ENCODE data around the gene FOXE3.

DNA sequence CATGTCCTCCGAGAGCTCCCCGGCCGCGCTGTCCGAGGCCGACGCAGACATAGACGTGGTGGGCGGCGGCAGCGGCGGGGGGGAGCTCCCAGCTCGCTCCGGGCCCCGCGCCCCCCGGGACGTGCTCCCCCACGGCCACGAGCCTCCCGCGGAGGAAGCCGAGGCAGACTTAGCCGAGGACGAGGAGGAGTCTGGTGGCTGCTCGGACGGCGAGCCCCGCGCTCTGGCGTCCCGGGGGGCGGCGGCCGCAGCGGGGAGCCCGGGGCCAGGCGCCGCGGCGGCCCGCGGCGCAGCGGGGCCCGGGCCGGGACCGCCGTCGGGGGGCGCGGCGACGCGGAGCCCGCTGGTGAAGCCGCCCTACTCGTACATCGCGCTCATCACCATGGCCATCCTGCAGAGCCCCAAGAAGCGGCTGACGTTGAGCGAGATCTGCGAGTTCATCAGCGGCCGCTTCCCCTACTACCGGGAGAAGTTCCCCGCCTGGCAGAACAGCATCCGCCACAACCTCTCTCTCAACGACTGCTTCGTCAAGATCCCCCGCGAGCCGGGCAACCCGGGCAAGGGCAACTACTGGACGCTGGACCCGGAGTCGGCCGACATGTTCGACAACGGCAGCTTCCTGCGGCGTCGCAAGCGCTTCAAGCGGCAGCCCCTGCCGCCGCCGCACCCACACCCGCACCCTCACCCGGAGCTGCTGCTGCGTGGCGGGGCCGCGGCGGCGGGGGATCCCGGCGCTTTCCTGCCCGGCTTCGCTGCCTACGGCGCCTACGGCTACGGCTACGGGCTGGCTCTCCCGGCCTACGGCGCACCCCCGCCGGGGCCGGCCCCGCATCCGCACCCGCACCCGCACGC lies 22.3 kb downstream of the FOXE3 start:
- TF ChIP-seq, protein P1, sequence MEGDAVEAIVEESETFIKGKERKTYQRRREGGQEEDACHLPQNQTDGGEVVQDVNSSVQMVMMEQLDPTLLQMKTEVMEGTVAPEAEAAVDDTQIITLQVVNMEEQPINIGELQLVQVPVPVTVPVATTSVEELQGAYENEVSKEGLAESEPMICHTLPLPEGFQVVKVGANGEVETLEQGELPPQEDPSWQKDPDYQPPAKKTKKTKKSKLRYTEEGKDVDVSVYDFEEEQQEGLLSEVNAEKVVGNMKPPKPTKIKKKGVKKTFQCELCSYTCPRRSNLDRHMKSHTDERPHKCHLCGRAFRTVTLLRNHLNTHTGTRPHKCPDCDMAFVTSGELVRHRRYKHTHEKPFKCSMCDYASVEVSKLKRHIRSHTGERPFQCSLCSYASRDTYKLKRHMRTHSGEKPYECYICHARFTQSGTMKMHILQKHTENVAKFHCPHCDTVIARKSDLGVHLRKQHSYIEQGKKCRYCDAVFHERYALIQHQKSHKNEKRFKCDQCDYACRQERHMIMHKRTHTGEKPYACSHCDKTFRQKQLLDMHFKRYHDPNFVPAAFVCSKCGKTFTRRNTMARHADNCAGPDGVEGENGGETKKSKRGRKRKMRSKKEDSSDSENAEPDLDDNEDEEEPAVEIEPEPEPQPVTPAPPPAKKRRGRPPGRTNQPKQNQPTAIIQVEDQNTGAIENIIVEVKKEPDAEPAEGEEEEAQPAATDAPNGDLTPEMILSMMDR (IDR thresholded peaks at IDR 0.05 in 2 of 3, conservative IDR thresholded peaks at IDR 0.05 in 1 of 3; ENCODE audit: insufficient read depth in 2 of 3, low read depth in 1 of 3, low read length in 3 of 3), result no peak
- TF ChIP-seq NCOA1 (IDR thresholded peaks at IDR 0.05; ENCODE audit: low read depth) (no peak), NCOA2 (IDR thresholded peaks at IDR 0.05; ENCODE audit: partially characterized antibody in 2 of 2) (no peak), ZMIZ1 (IDR thresholded peaks at IDR 0.05; ENCODE audit: low read depth in 2 of 2, low read length in 2 of 2) (no peak), SAFB (IDR thresholded peaks at IDR 0.05; ENCODE audit: borderline replicate concordance, low read depth, low read length) (no peak), USF2 (CRISPR knock-in tag; IDR thresholded peaks at IDR 0.05) (no peak), EP300 (IDR thresholded peaks at IDR 0.05; ENCODE audit: low read length) (no peak), SP1 (CRISPR knock-in tag; IDR thresholded peaks at IDR 0.05) (no peak)
- TF ChIP-seq, protein P2, sequence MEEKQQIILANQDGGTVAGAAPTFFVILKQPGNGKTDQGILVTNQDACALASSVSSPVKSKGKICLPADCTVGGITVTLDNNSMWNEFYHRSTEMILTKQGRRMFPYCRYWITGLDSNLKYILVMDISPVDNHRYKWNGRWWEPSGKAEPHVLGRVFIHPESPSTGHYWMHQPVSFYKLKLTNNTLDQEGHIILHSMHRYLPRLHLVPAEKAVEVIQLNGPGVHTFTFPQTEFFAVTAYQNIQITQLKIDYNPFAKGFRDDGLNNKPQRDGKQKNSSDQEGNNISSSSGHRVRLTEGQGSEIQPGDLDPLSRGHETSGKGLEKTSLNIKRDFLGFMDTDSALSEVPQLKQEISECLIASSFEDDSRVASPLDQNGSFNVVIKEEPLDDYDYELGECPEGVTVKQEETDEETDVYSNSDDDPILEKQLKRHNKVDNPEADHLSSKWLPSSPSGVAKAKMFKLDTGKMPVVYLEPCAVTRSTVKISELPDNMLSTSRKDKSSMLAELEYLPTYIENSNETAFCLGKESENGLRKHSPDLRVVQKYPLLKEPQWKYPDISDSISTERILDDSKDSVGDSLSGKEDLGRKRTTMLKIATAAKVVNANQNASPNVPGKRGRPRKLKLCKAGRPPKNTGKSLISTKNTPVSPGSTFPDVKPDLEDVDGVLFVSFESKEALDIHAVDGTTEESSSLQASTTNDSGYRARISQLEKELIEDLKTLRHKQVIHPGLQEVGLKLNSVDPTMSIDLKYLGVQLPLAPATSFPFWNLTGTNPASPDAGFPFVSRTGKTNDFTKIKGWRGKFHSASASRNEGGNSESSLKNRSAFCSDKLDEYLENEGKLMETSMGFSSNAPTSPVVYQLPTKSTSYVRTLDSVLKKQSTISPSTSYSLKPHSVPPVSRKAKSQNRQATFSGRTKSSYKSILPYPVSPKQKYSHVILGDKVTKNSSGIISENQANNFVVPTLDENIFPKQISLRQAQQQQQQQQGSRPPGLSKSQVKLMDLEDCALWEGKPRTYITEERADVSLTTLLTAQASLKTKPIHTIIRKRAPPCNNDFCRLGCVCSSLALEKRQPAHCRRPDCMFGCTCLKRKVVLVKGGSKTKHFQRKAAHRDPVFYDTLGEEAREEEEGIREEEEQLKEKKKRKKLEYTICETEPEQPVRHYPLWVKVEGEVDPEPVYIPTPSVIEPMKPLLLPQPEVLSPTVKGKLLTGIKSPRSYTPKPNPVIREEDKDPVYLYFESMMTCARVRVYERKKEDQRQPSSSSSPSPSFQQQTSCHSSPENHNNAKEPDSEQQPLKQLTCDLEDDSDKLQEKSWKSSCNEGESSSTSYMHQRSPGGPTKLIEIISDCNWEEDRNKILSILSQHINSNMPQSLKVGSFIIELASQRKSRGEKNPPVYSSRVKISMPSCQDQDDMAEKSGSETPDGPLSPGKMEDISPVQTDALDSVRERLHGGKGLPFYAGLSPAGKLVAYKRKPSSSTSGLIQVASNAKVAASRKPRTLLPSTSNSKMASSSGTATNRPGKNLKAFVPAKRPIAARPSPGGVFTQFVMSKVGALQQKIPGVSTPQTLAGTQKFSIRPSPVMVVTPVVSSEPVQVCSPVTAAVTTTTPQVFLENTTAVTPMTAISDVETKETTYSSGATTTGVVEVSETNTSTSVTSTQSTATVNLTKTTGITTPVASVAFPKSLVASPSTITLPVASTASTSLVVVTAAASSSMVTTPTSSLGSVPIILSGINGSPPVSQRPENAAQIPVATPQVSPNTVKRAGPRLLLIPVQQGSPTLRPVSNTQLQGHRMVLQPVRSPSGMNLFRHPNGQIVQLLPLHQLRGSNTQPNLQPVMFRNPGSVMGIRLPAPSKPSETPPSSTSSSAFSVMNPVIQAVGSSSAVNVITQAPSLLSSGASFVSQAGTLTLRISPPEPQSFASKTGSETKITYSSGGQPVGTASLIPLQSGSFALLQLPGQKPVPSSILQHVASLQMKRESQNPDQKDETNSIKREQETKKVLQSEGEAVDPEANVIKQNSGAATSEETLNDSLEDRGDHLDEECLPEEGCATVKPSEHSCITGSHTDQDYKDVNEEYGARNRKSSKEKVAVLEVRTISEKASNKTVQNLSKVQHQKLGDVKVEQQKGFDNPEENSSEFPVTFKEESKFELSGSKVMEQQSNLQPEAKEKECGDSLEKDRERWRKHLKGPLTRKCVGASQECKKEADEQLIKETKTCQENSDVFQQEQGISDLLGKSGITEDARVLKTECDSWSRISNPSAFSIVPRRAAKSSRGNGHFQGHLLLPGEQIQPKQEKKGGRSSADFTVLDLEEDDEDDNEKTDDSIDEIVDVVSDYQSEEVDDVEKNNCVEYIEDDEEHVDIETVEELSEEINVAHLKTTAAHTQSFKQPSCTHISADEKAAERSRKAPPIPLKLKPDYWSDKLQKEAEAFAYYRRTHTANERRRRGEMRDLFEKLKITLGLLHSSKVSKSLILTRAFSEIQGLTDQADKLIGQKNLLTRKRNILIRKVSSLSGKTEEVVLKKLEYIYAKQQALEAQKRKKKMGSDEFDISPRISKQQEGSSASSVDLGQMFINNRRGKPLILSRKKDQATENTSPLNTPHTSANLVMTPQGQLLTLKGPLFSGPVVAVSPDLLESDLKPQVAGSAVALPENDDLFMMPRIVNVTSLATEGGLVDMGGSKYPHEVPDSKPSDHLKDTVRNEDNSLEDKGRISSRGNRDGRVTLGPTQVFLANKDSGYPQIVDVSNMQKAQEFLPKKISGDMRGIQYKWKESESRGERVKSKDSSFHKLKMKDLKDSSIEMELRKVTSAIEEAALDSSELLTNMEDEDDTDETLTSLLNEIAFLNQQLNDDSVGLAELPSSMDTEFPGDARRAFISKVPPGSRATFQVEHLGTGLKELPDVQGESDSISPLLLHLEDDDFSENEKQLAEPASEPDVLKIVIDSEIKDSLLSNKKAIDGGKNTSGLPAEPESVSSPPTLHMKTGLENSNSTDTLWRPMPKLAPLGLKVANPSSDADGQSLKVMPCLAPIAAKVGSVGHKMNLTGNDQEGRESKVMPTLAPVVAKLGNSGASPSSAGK (IDR thresholded peaks at IDR 0.05), result no peak

Measured in K562 (cell line).